IMR-90 (cell line): ENCODE results near the gene FBXO40. TPM values are rescaled to one million over a fixed set of nuclear protein-coding genes. Genes with fewer than 3 reads are reported as not detected.

Source experiments
- ATAC-seq: fragments of 200-7000 bp; cut with Tn5 transposase; 2 replicates; pipeline ENCODE4 v1.9.1; 2020; ENCODE audit warnings: low read depth, mild to moderate bottlenecking, moderate library complexity
- BruUV-seq: library from RNA; stranded (reverse); fragments of 400-500 nt; replicated peaks from 2 replicates; lab custom pipeline; 2021; lab: Mats Ljungman, UMichigan
- CTCF ChIA-PET: fragments of 300-600 bp; formaldehyde crosslinking; extraction: SDS; loops from one replicate; lab custom pipeline; 2021; ENCODE audit warnings: antibody characterized with exemption; lab: Yijun Ruan, JAX
- POLR2A ChIA-PET: fragments of 300-600 bp; sonication (Branson Sonifier 250); formaldehyde crosslinking; loops from one replicate; lab custom pipeline; 2022; ENCODE audit warnings: antibody characterized with exemption; ENCODE audit not compliant: unreplicated experiment; lab: Charles Lee
- DNase-seq: peaks from one replicate; pipeline ENCODE4 v3.0.0; 2013
- H2AFZ ChIP-seq: replicated peaks from 2 replicates; pipeline ENCODE3; 2013; ENCODE audit warnings: low read length, mild to moderate bottlenecking; ENCODE audit not compliant: poor library complexity
- H2AK5ac ChIP-seq: 2 replicates; pipeline ENCODE4 v1.6.1; 2013; ENCODE audit warnings: low read depth, low read length, inconsistent platforms
- H2AK9ac ChIP-seq: replicated peaks from 2 replicates; pipeline ENCODE3; 2013; ENCODE audit warnings: mild to moderate bottlenecking, low read depth, low read length, moderate library complexity; ENCODE audit not compliant: poor library complexity
- H2BK120ac ChIP-seq: 2 replicates; pipeline ENCODE4 v1.6.1; 2013; ENCODE audit warnings: low read depth, low read length, inconsistent platforms
- H2BK15ac ChIP-seq: 3 replicates; pipeline ENCODE4 v1.6.1; 2013; ENCODE audit warnings: low read depth, low read length, inconsistent platforms
- H2BK20ac ChIP-seq: 2 replicates; pipeline ENCODE4 v1.6.1; 2013; ENCODE audit warnings: low read depth, mild to moderate bottlenecking, inconsistent platforms, low read length, moderate library complexity
- H2BK5ac ChIP-seq: 2 replicates; pipeline ENCODE4 v1.6.1; 2013; ENCODE audit warnings: mild to moderate bottlenecking, low read depth, low read length, inconsistent platforms; ENCODE audit not compliant: poor library complexity, severe bottlenecking
- H3K14ac ChIP-seq: replicated peaks from 2 replicates; pipeline ENCODE4 v1.6.1; 2013; ENCODE audit warnings: low read depth, low read length, inconsistent platforms
- H3K18ac ChIP-seq: 2 replicates; pipeline ENCODE4 v1.6.1; 2013; ENCODE audit warnings: low read depth, low read length, control low read depth
- H3K23ac ChIP-seq: 2 replicates; pipeline ENCODE4 v1.6.1; 2013; ENCODE audit warnings: low read depth, low read length, inconsistent platforms
- H3K27ac ChIP-seq: 2 replicates; pipeline ENCODE4 v1.5.1; 2013; ENCODE audit warnings: mild to moderate bottlenecking, control low read depth, low read length; ENCODE audit not compliant: insufficient read depth
- H3K27me3 ChIP-seq: 2 replicates; pipeline ENCODE4 v1.6.1; 2013; ENCODE audit warnings: low read length; ENCODE audit not compliant: control insufficient read depth, insufficient read depth
- H3K36me3 ChIP-seq: 2 replicates; pipeline ENCODE4 v1.6.1; 2013; ENCODE audit warnings: low read length, mixed read lengths; ENCODE audit not compliant: control insufficient read depth, insufficient read depth
- H3K4ac ChIP-seq: 2 replicates; pipeline ENCODE4 v1.6.1; 2013; ENCODE audit warnings: low read depth, low read length, inconsistent platforms
- H3K4me1 ChIP-seq: 2 replicates; pipeline ENCODE4 v1.6.1; 2013; ENCODE audit warnings: low read length, mixed read lengths; ENCODE audit not compliant: control insufficient read depth, insufficient read depth
- H3K4me2 ChIP-seq: 2 replicates; pipeline ENCODE4 v1.6.1; 2013; ENCODE audit warnings: low read depth, mild to moderate bottlenecking, control low read depth, low read length, moderate library complexity
- H3K4me3 ChIP-seq: 2 replicates; pipeline ENCODE4 v1.5.1; 2013; ENCODE audit warnings: low read depth, mild to moderate bottlenecking, control low read depth, low read length, moderate library complexity; ENCODE audit not compliant: insufficient read depth
- H3K56ac ChIP-seq: 2 replicates; pipeline ENCODE4 v1.6.1; 2013; ENCODE audit warnings: low read length, inconsistent platforms; ENCODE audit not compliant: insufficient read depth; ENCODE audit errors: extremely low read depth
- H3K79me1 ChIP-seq, 2 experiments: 2 replicates each; pipeline ENCODE4 v1.6.1; 2013; ENCODE audit warnings: low read length in 2 of 2, inconsistent platforms in 1 of 2, low read depth in 1 of 2
- H3K9ac ChIP-seq: 2 replicates; pipeline ENCODE4 v1.6.1; 2013; ENCODE audit warnings: low read depth, low read length, control low read depth
- H3K9me1 ChIP-seq: 2 replicates; pipeline ENCODE4 v1.6.1; 2013; ENCODE audit warnings: low read length, inconsistent platforms; ENCODE audit not compliant: insufficient read depth
- H3K9me3 ChIP-seq: 2 replicates; pipeline ENCODE4 v1.6.1; 2013; ENCODE audit warnings: low read length; ENCODE audit not compliant: control insufficient read depth, insufficient read depth
- H4K20me1 ChIP-seq: 2 replicates; pipeline ENCODE4 v1.6.1; 2013; ENCODE audit warnings: low read length, inconsistent platforms; ENCODE audit not compliant: insufficient read depth
- H4K5ac ChIP-seq: 2 replicates; pipeline ENCODE4 v1.6.1; 2013; ENCODE audit warnings: mild to moderate bottlenecking, low read depth, low read length, control low read depth
- H4K8ac ChIP-seq, 2 experiments: 2 replicates each; pipeline ENCODE4 v1.6.1; 2013; ENCODE audit warnings: low read depth in 2 of 2, low read length in 2 of 2, control low read depth in 1 of 2, inconsistent platforms in 1 of 2
- H4K91ac ChIP-seq: 2 replicates; pipeline ENCODE4 v1.6.1; 2013; ENCODE audit warnings: low read depth, low read length, inconsistent platforms; ENCODE audit not compliant: insufficient read depth
- BHLHE40 ChIP-seq: fragments of 150-350 bp; IDR thresholded peaks from 2 replicates; pipeline ENCODE4 v1.6.1; 2016; ENCODE audit warnings: mild to moderate bottlenecking, low read depth, low read length
- CEBPB ChIP-seq: IDR thresholded peaks from 2 replicates; pipeline ENCODE4 v1.6.1; 2012; ENCODE audit warnings: low read depth, low read length, improper control_type of control experiment
- CHD1 ChIP-seq: IDR thresholded peaks from 2 replicates; pipeline ENCODE4 v1.6.1; 2012; ENCODE audit warnings: low read depth, low read length, improper control_type of control experiment
- FOS ChIP-seq: fragments of 150-350 bp; IDR thresholded peaks from 2 replicates; pipeline ENCODE4 v1.6.1; 2016; ENCODE audit warnings: low read depth, low read length
- MAFK ChIP-seq: IDR thresholded peaks from 2 replicates; pipeline ENCODE4 v1.6.1; 2012; ENCODE audit warnings: low read depth, low read length, improper control_type of control experiment
- MAZ ChIP-seq: IDR thresholded peaks from 2 replicates; pipeline ENCODE4 v1.6.1; 2012; ENCODE audit warnings: low read depth, mild to moderate bottlenecking, low read length, improper control_type of control experiment, moderate library complexity, borderline replicate concordance
- NFE2L2 ChIP-seq: fragments of 150-350 bp; IDR thresholded peaks from 2 replicates; pipeline ENCODE4 v1.6.1; 2016; ENCODE audit warnings: low read depth, mild to moderate bottlenecking, low read length
- RAD21 ChIP-seq: IDR thresholded peaks from 2 replicates; pipeline ENCODE4 v1.6.1; 2012; ENCODE audit warnings: low read length, improper control_type of control experiment
- RCOR1 ChIP-seq: IDR thresholded peaks from 2 replicates; pipeline ENCODE4 v1.6.1; 2012; ENCODE audit warnings: mild to moderate bottlenecking, low read length, improper control_type of control experiment; ENCODE audit not compliant: insufficient replicate concordance
- RFX5 ChIP-seq: IDR thresholded peaks from 2 replicates; pipeline ENCODE4 v1.8.0; 2012; ENCODE audit warnings: low read depth, mild to moderate bottlenecking, low read length, moderate library complexity
- SMC3 ChIP-seq: fragments of 150-350 bp; IDR thresholded peaks from 2 replicates; pipeline ENCODE4 v1.6.1; 2016; ENCODE audit warnings: low read depth, mild to moderate bottlenecking, antibody characterized with exemption, low read length, moderate library complexity
- WGBS, 2 experiments: methylation state at CpG; one replicate each; pipeline versions ENCODE4 v1.1.5 to v1.1.7; 2013; ENCODE audit warnings: missing lambda C conversion rate in 2 of 2; ENCODE audit not compliant: insufficient read length in 1 of 2; ENCODE audit errors: extremely low coverage in 2 of 2; 5-methylcytosine and 5-hydroxymethylcytosine counted together
- dilution Hi-C: fragments of 300-500 bp; cut with HindIII; formaldehyde crosslinking; loops from one replicate; pipeline ENCODE4 v1.14.3; 2018; ENCODE audit warnings: low sequenced_read_pairs; ENCODE audit not compliant: unreplicated experiment
- in situ Hi-C: fragments of 300-500 bp; cut with MboI; formaldehyde crosslinking; loops from 3 replicates; pipeline ENCODE4 v1.14.3; 2019; ENCODE audit warnings: low sequenced_read_pairs, inconsistent platforms, mixed read lengths
- intact Hi-C: fragments of 100-400 bp; cut with micrococcal nuclease; formaldehyde crosslinking; loops from 2 replicates; pipeline ENCODE4 v1.10.0; 2022
- polyA plus RNA-seq, 3 experiments: library from polyadenylated mRNA; depleted of rRNA; stranded (reverse); fragments of >200 nt; gene quantifications; 2 replicates each; pipeline ENCODE4 v1.2.3, GENCODE V29; 2012; ENCODE audit warnings: low replicate concordance in 1 of 3
- total RNA-seq: library from RNA; depleted of rRNA; stranded (reverse); fragments of >200 nt; gene quantifications from 2 replicates; pipeline ENCODE4 v1.2.3, GENCODE V29; 2012
- TF ChIP-seq, protein P1 (sequence below): conservative IDR thresholded peaks from 2 replicates; pipeline ENCODE4 v1.5.1; 2012; ENCODE audit warnings: mild to moderate bottlenecking, low read depth, low read length, improper control_type of control experiment
- TF ChIP-seq, protein P2 (sequence below): fragments of 150-350 bp; IDR thresholded peaks from 2 replicates; pipeline ENCODE4 v1.6.1; 2017; ENCODE audit warnings: mild to moderate bottlenecking, antibody characterized with exemption, low read length, low read depth

Gene FBXO40
- total and polyA plus RNA-seq, 2 of the 4 experiments (the other 2 are of a cell fraction) = not detected

DNA sequence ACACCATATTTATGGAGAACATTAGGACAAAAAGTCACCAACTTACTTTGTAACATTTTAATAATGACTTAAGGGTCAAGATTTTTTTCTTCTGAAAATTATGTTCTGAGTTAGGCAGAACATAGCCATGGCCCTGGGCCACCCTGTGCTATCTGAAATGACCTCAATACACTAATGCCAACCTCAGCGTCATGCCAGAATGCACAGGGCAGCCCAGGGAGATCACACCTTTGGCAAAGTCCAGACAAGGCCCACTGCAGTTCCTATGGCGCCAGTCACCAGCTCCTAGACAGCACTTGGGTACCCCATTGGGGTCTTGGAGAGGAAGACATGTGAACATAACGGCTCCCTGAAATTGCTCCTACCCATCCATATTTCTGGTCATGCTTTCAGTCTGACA is 34.4 kb downstream of the FBXO40 start:
- H3K4me2 ChIP-seq = no peak overlapping the region
- WGBS, 2 experiments = no CpG with 5 or more reads among the region's 3 CpGs
- peaks cover 6% of the 10 kb centered on the region for H3K27me3 ChIP-seq
- POLR2A ChIA-PET = interaction anchor here (0.5 kb wide), 1 partner anchor 50 kb away, joined by 4 read pairs; no protein-coding TSS in a partner anchor
- no peak overlapping the region for H3K4me3 ChIP-seq
- no peak overlapping the region for H3K56ac ChIP-seq
- dilution Hi-C loops (no loop called here), in situ Hi-C loops (no loop called here), intact Hi-C loops (no loop called here)
- BruUV-seq = no TSS peak
- no peak overlapping the region for H2BK15ac ChIP-seq
- CTCF ChIA-PET = no interaction called here
- H3K27ac ChIP-seq = no peak overlapping the region
- no peak overlapping the region for H2AK5ac ChIP-seq
- TF ChIP-seq SMC3 (no peak), RAD21 (no peak), BHLHE40 (no peak), FOS (no peak), NFE2L2 (no peak), CEBPB (no peak), MAZ (no peak), RCOR1 (no peak), CHD1 (no peak), MAFK (no peak), RFX5 (no peak)
- TF ChIP-seq, protein P1, sequence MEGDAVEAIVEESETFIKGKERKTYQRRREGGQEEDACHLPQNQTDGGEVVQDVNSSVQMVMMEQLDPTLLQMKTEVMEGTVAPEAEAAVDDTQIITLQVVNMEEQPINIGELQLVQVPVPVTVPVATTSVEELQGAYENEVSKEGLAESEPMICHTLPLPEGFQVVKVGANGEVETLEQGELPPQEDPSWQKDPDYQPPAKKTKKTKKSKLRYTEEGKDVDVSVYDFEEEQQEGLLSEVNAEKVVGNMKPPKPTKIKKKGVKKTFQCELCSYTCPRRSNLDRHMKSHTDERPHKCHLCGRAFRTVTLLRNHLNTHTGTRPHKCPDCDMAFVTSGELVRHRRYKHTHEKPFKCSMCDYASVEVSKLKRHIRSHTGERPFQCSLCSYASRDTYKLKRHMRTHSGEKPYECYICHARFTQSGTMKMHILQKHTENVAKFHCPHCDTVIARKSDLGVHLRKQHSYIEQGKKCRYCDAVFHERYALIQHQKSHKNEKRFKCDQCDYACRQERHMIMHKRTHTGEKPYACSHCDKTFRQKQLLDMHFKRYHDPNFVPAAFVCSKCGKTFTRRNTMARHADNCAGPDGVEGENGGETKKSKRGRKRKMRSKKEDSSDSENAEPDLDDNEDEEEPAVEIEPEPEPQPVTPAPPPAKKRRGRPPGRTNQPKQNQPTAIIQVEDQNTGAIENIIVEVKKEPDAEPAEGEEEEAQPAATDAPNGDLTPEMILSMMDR = no peak
- TF ChIP-seq, protein P2, sequence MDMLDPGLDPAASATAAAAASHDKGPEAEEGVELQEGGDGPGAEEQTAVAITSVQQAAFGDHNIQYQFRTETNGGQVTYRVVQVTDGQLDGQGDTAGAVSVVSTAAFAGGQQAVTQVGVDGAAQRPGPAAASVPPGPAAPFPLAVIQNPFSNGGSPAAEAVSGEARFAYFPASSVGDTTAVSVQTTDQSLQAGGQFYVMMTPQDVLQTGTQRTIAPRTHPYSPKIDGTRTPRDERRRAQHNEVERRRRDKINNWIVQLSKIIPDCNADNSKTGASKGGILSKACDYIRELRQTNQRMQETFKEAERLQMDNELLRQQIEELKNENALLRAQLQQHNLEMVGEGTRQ = no peak
- H4K20me1 ChIP-seq = no peaks in the 10 kb centered on the region
- no peak overlapping the region for H2BK5ac ChIP-seq
- H3K4ac ChIP-seq = no peak overlapping the region
- DNase-seq (no peak), ATAC-seq (no peak)
- H2AK9ac ChIP-seq = no peak overlapping the region
- H3K18ac ChIP-seq = no peak overlapping the region
- H3K9ac ChIP-seq = no peak overlapping the region
- H4K8ac ChIP-seq = no peak overlapping the region
- H3K79me1 ChIP-seq = no peaks in the 10 kb centered on the region
- H2BK120ac ChIP-seq = no peak overlapping the region
- no peaks in the 10 kb centered on the region for H3K9me1 ChIP-seq
- H4K5ac ChIP-seq = no peak overlapping the region
- no peak overlapping the region for H3K14ac ChIP-seq
- no peak overlapping the region for H4K91ac ChIP-seq
- H3K23ac ChIP-seq = no peak overlapping the region
- H3K9me3 ChIP-seq = no peaks in the 10 kb centered on the region
- no peak overlapping the region for H2BK20ac ChIP-seq
- H3K4me1 ChIP-seq = no peaks in the 10 kb centered on the region
- H2AFZ ChIP-seq = no peak overlapping the region
- H3K36me3 ChIP-seq = no peaks in the 10 kb centered on the region
